Measurements from ENCODE around the gene ATP8B1.

DNA sequence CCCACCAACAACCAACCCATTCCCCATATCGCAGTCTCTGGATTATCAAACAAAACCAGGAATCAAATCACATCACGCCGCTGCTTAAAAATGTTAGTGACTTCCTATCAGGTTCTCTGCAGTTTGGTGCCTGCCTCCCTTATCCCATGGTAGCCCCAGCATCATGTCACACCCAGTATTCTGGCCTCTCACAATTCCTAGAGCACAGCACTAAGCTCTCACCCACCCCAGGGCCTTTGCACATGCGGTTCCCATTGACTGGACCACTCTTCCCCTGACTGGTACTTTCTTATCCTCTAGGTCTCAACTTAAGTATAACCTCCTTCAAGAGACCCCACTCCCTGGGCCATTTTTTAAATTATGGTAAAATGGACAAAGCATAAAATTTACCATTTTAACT is 12.8 kb downstream of the ATP8B1 start:
- no peak for TF ChIP-seq POLR2A (IDR thresholded peaks at IDR 0.05)
- TF ChIP-seq, protein P1, sequence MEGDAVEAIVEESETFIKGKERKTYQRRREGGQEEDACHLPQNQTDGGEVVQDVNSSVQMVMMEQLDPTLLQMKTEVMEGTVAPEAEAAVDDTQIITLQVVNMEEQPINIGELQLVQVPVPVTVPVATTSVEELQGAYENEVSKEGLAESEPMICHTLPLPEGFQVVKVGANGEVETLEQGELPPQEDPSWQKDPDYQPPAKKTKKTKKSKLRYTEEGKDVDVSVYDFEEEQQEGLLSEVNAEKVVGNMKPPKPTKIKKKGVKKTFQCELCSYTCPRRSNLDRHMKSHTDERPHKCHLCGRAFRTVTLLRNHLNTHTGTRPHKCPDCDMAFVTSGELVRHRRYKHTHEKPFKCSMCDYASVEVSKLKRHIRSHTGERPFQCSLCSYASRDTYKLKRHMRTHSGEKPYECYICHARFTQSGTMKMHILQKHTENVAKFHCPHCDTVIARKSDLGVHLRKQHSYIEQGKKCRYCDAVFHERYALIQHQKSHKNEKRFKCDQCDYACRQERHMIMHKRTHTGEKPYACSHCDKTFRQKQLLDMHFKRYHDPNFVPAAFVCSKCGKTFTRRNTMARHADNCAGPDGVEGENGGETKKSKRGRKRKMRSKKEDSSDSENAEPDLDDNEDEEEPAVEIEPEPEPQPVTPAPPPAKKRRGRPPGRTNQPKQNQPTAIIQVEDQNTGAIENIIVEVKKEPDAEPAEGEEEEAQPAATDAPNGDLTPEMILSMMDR (IDR thresholded peaks at IDR 0.05): no peak
- TF ChIP-seq POLR2AphosphoS5 (IDR thresholded peaks at IDR 0.05): no peak
